ENCODE results near the gene AP1M2.
A peak's percentile ranks its signal among the peaks of the same experiment; 100 is the strongest.
"Not testable (repeated sequence)": the region's sequence is repeated elsewhere in the genome, so short reads cannot be mapped to it uniquely, and the experiment has no call there.

Gene AP1M2

GRCh38 chr19:10600149-10600548 is 13.0 kb upstream of the AP1M2 start:
- DNase-seq: no peak

DNA sequence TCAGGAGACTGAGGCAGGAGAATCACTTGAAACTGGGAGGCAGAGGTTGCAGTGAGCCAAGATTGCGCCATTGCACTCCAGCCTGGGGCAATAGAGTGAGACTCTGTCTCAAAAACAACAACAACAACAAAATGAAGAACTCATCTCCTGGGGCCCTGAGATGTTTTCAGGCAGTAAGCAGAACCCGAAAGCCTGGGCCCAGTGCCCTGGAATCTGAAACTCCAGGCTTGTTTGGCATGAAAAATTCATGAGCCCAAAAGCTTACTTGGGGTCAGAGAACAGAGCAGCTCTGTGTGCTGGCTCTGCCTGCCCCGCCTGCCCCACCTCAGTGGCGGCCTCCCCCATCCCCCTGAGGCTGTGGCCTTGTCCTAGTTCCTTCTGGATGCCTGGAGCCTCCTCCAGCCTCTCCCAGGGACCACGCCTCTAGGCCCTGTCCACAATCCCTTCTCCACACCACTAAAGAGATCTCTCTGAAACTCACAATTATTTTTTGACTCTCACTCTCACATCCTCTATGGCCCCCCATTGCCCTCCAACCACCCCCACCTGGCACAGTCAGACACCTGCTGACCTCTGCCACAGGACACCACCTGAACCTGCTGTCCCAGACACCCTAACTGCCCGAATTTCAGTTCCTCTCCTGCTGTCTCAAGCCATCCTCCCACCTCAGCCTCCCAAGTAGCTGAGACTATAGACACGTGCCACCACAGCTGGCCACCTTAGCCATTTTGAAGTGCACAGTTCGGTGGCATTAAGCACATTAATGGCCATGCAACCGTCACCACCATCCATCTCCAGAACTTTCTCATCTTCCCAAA is 6.9 kb upstream of the AP1M2 start:
- no peak for DNase-seq

- no peak for DNase-seq
Observed at GRCh38 chr19:10593148-10593547, 6.0 kb upstream of the AP1M2 start.

GRCh38 chr19:10587839-10588150 is 683 bp upstream of the AP1M2 start:
- DNase-seq: no peak

DNA sequence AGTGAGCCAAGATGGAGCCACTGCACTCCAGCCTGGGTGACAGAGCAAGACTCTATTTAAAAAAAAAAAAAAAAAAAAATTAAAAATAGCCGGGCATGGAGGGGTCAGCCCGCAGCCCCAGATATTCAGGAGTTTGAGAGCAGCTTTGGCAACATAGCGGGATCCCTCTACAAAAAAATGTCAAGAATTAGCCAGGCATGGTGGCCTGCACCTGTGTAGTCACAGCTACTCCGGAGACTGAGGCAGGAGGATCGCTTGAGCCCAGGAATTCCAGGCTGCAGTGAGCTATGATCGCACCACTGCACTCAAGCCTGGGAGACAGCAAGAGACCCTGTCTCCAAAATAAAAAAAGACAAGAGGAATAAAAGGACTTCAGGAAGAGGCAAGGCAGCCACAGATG is 716 bp downstream of the AP1M2 start:
- DNase-seq: no peak

DNA sequence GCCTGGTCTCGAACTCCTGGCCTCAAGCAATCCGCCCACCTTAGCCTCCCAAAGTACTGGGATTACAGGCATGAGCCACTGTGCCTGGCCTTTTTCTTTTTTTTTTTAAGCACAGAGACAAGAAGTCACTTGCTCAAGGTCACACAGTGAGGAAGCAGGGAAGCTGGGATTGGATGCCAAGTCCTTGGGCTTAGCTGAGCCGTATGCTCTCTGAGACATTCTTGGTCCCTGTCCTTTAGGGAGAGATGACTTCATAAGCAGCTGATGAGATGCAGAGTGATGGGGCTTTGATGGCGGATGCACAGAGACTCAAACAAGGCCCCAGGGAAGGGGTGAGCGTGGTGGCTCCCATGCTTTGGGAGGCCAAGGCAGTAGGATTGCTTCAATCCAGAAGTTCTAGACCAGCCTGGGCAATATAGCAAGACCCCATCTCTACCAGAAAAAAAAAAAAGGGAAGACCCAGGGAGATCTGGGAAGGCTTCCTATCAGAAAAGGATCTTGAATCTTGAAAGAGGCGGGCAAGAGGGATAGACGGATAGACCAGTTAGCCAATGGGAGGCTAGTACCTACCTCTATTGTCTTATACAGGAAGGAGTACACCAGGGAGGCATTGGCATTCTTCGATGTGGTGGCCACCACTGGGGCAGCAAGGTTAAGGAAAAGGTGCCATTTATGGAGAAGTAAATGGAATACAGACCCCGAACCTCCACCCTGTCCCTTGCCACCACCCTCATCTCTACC is 3.9 kb downstream of the AP1M2 start:
- no peak for DNase-seq

DNA sequence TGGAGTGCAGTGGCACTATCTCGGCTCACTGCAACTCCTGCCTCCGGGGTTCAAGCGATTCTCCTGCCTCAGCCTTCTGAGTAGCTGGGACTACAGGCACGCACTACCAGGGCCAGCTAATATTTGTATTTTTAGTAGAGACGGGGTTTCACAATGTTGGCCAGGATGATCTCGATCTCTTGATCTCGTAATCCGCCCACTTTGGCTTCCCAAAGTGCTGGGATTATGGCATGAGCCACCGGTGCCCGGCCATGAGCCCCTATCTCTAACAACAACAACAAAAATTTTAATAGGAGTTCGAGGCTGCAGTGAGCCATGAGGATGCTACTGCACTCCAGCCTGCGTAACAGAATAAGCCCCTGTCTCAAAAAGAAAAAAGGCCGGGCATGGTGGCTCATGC is 5.0 kb downstream of the AP1M2 start:
- DNase-seq: no peak

DNA sequence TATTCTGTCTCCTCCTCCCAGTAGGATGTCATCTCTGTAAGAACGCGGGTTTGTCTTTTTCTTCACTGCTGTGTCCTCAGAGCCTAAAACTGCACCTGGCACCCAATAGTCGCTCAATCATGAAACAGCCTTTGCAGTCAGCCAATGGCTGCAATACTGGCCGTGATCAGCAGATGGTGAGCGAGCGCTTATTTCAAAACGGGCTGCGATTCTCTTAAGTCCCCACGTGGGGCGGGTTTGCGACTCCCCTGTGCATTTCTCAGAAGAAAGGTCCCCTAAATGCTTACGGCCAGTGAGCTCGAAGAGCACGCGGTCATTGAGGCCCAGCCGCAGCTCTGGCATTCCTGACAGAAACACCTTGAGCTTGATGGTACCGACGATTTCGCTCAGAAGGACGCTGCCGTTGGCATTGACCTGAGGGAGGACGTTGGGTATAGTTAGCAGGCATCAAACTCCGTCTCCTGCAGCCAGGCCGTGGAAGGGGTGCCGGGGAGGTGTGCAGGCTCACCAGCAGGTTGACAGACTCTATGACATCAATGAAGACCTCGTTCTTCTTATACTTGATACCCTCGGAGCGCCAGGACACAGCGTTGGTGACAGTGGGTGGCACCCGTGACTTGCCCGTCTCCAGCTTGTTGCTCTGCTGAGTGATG is 6.0 kb downstream of the AP1M2 start:
- DNase-seq: peak; percentile 90

- DNase-seq: no peak
Observed at GRCh38 chr19:10577951-10578350, 9.2 kb downstream of the AP1M2 start.

- no peak for DNase-seq
Observed at GRCh38 chr19:10575011-10575716, 11.9 kb downstream of the AP1M2 start.

DNA sequence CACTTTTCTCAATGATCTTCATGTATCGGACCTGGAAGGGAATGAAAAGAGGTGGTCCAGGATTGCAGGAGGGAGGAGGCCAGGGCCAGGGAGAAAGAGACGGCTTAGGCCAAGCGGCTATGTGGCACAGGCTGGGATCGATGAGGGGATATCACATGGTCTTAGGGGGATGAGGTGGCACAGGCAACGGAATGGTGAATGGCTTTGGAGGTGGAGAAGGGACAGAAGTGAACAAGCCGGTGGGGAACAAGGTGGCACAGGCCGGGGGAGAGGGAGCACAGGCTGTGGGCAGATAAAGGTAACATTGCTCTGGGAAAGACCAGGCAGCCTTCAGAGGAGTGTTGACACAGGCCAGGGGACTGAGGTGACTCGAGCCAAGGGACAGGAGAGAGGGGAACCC is 12.7 kb downstream of the AP1M2 start:
- DNase-seq: no peak

GRCh38 chr19:10573793-10574192 is 13.3 kb downstream of the AP1M2 start:
- DNase-seq: not testable (repeated sequence)

DNA sequence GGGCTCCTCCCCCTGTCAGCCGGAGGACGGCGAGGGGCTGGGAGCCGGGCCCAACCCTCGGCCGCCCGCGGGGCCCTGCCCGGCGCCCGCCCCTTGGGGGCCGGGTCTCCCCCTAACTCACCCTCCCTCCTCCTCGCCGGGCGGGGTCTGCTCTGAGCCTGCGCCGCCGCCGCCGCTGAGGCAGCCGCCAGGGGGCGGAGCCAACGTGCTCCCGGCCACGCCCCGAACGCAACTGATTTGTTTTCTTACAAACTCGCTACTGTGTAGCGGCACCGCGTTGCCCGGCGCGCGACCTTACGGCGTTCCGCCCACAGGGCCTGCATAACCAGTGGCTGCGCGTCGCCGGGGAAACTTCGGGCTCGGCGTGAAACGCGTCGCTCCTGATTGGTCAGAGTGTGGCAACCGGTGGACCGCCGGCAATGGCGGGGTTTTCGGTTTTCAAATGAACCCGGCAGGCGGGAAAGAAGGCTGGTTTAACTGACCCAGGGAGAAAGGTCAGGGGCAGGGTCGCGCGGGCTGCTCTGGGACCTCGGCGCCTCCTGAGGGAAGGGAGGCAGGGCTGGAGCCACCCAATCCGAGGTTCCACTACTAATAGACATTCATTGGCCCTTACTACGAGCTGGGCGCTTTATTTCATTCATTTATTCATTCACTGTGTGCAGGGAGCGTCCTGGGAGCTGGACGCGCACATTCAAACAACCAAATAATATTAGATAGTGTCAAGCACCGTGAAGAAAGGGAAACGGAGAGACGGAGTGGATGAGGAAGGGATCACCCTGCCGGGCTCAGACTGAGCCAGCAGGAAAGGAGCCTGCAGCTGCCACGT is 18.1 kb downstream of the AP1M2 start, which contains the start of gene CDKN2D:
Gene CDKN2D (minus strand): TSS at position 154 of the 826 bp plus-strand sequence. CDS start 326 bp downstream, outside the sequence.
- peak; percentile 100 for DNase-seq

- DNase-seq: peak; percentile 73
Observed at GRCh38 chr19:10568062-10568825, 18.9 kb downstream of the AP1M2 start.

DNA sequence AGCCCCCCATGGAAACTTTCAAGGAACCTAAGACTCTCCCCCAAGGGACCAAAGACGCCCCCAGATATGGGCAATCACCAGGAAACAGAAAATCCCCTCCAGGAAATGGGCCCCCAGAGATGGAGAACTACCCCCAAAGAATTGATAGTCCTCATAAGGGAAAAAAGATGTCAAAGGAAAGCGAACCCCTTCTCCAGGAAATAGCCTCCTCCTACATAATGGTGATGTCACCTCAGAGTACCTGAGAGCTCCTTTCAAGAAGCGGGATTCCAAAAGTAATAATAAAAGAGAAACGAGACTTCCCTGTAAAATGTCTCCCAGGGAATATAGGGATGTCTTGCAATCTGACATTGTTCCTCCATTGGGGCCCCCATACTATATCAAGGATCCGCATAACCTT is 19.5 kb downstream of the AP1M2 start:
- no peak for DNase-seq

- DNase-seq: peak; percentile 68
Observed at GRCh38 chr19:10566658-10567410, 20.3 kb downstream of the AP1M2 start.

- DNase-seq: no peak
Observed at GRCh38 chr19:10566408-10566657, 20.8 kb downstream of the AP1M2 start.

DNA sequence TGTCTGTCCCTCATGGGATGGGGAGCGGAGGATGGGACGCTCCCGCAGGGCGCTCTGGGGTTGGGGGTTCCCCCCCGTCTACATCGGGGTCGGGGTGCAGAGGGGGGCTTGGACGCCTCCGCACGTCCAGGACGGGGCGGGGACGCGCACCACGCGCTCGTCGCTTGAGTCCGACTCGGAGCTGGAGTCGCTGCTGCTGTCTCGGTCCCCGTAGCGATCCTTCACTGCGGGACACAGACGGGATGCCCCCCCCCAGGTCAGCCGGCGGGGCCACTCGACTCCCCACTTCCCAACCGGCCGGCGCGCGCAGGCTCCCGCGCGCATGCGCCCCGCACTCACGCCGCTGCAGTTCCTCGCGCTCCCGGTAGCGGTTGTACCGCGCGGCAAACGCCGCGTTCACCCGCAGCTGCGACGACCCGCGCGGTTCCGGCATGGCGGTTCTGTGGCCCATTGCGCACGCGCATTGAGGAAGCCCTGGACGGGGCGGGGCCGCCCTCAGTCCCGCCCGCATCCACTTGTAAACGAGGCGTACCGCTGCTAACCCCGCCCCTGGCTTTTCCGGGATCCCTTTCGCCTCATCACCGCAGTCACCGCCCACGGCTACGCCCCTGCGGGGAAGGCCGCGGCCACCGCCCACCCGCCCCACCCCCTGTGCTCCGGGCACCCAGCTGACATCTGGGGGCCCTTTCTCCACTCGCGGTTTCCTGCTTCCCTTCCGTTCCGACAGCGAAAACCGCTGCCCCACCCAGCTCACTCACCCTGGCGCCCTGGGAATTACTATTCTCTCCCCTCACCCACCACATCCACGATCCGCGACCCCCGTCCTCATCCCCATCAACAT is 21.3 kb downstream of the AP1M2 start, which contains the start of gene KRI1:
Gene KRI1 (minus strand): TSS at position 444 of the 841 bp plus-strand sequence. CDS start 11 bp downstream, at position 433.
- peak; percentile 98 for DNase-seq

DNA sequence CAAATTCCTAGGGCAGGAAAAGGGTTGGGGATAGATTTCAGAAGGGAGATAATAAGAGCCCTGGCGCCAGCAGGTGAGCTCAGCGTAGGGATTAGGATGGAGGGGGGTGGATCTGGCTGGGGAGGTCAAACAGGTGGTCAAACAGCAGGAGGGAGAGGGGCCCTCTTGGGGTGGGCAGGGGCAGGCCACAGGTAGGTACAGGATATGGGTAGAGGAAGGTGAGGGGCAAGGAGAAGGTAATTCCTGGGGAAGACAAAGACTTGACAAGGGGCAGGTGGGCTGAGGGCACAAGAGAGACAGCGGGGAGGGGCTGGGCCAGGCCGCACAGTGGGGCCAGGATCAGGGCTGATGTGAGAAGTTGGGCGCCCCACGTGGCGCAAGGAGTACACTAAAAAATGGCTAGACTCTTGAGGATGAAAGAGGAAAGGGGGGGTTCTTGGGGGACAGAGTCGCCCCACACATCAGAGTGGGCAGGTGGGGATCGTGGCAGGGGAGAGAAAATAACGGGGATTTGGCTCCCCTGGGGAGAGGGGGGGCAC is 22.0 kb downstream of the AP1M2 start:
- DNase-seq: peak; percentile 61

- no peak for DNase-seq
Observed at GRCh38 chr19:10562609-10563008, 24.5 kb downstream of the AP1M2 start.
